NCI-H345 treated with DMSO at 0.1 percent for 48 hours (cell line): ENCODE results near the gene PAPPA2.
"Not testable (repeated sequence)": the region's sequence is repeated elsewhere in the genome, so short reads cannot be mapped to it uniquely, and the experiment has no call there.

ENCODE experiments used
- DNase-seq: peaks from one replicate; lab custom pipeline; 2025; ENCODE audit not compliant: unreplicated experiment; lab: John Stamatoyannopoulos, UW

PAPPA2 gene

GRCh38 chr1:176752505-176752904, 289.5 kb downstream of the PAPPA2 start:
- DNase-seq: no peak

GRCh38 chr1:176754676-176755075, 291.7 kb downstream of the PAPPA2 start:
- no peak for DNase-seq

GRCh38 chr1:176756817-176757216, 293.8 kb downstream of the PAPPA2 start:
- not testable (repeated sequence) for DNase-seq

GRCh38 chr1:176765608-176766007, 302.6 kb downstream of the PAPPA2 start:
- DNase-seq: no peak

GRCh38 chr1:176766779-176767178, 303.8 kb downstream of the PAPPA2 start:
- no peak for DNase-seq

GRCh38 chr1:176767714-176768136, 304.8 kb downstream of the PAPPA2 start:
- no peak for DNase-seq

- no peak for DNase-seq
Observed at GRCh38 chr1:176768532-176768931, 305.6 kb downstream of the PAPPA2 start.

GRCh38 chr1:176770066-176770465, 307.1 kb downstream of the PAPPA2 start:
- DNase-seq: no peak

- no peak for DNase-seq
Observed at GRCh38 chr1:176773038-176773437, 310.1 kb downstream of the PAPPA2 start.

GRCh38 chr1:176774224-176774623, 311.2 kb downstream of the PAPPA2 start:
- no peak for DNase-seq

- no peak for DNase-seq
Observed at GRCh38 chr1:176775378-176775777, 312.4 kb downstream of the PAPPA2 start.

- no peak for DNase-seq
Observed at GRCh38 chr1:176775996-176776395, 313.0 kb downstream of the PAPPA2 start.

GRCh38 chr1:176778056-176778455, 315.1 kb downstream of the PAPPA2 start:
- no peak for DNase-seq

- no peak for DNase-seq
Observed at GRCh38 chr1:176779992-176780328, 317.0 kb downstream of the PAPPA2 start.

- no peak for DNase-seq
Observed at GRCh38 chr1:176783309-176783708, 320.3 kb downstream of the PAPPA2 start.

- no peak for DNase-seq
Observed at GRCh38 chr1:176785056-176785455, 322.1 kb downstream of the PAPPA2 start.

- no peak for DNase-seq
Observed at GRCh38 chr1:176785791-176786190, 322.8 kb downstream of the PAPPA2 start.

GRCh38 chr1:176786274-176786673, 323.3 kb downstream of the PAPPA2 start:
- DNase-seq: no peak

GRCh38 chr1:176789571-176790090, 326.7 kb downstream of the PAPPA2 start:
- no peak for DNase-seq

GRCh38 chr1:176790786-176791185, 327.8 kb downstream of the PAPPA2 start:
- no peak for DNase-seq

- no peak for DNase-seq
Observed at GRCh38 chr1:176791906-176792305, 328.9 kb downstream of the PAPPA2 start.

- DNase-seq: no peak
Observed at GRCh38 chr1:176794897-176795508, 332.0 kb downstream of the PAPPA2 start.

- no peak for DNase-seq
Observed at GRCh38 chr1:176795929-176796328, 333.0 kb downstream of the PAPPA2 start.
